Mesothelial cell of epicardium (in vitro differentiated cells): ENCODE data around the gene NIM1K. TPM values are rescaled to one million over a fixed set of nuclear protein-coding genes. Genes with fewer than 3 reads are reported as not detected.

Source experiments
- DNase-seq, 2 experiments: peaks; one replicate each; pipeline ENCODE4 v3.0.0; 2021; ENCODE audit warnings: low spot score in 2 of 2; ENCODE audit not compliant: unreplicated experiment in 2 of 2
- H3K27ac Mint-ChIP-seq: 2 replicates; pipeline ENCODE4 v1.8.0; 2021; ENCODE audit warnings: mixed read lengths
- H3K27me3 Mint-ChIP-seq: 2 replicates; pipeline ENCODE4 v1.8.0; 2021; ENCODE audit warnings: low read depth, mixed read lengths
- H3K36me3 Mint-ChIP-seq: 2 replicates; pipeline ENCODE4 v1.8.0; 2021; ENCODE audit warnings: mixed read lengths
- H3K4me1 Mint-ChIP-seq: 2 replicates; pipeline ENCODE4 v1.8.0; 2021; ENCODE audit warnings: mixed read lengths
- H3K4me3 Mint-ChIP-seq: 2 replicates; pipeline ENCODE4 v1.8.0; 2021; ENCODE audit warnings: mild to moderate bottlenecking, moderate library complexity, mixed read lengths
- H3K9me3 Mint-ChIP-seq: 2 replicates; pipeline ENCODE4 v1.8.0; 2021; ENCODE audit warnings: mixed read lengths
- CTCF ChIP-seq: fragments of 200-600 bp; sonication (generic); IDR thresholded peaks from one replicate; pipeline ENCODE4 v1.5.0; 2021; ENCODE audit warnings: antibody characterized with exemption; ENCODE audit not compliant: unreplicated experiment
- total RNA-seq: library from RNA; stranded (reverse); gene quantifications from 3 replicates; pipeline ENCODE4 v1.2.1, GENCODE V29; 2021

Gene NIM1K
- total RNA-seq, 1 donor from 2014 or later, result 0.22 TPM

GRCh38 chr5:43150075-43150474, 42.0 kb upstream of the NIM1K start:
- H3K27ac Mint-ChIP-seq, result no peak overlapping the region
- H3K36me3 Mint-ChIP-seq, result peaks cover 17% of the 10 kb centered on the region
- DNase-seq, result no peak
- no peak for TF ChIP-seq CTCF
- no peaks in the 10 kb centered on the region for H3K9me3 Mint-ChIP-seq
- no peaks in the 10 kb centered on the region for H3K27me3 Mint-ChIP-seq
- no peak overlapping the region for H3K4me3 Mint-ChIP-seq
- H3K4me1 Mint-ChIP-seq, result no peaks in the 10 kb centered on the region

GRCh38 chr5:43150748-43151147, 41.3 kb upstream of the NIM1K start:
- no peaks in the 10 kb centered on the region for H3K4me1 Mint-ChIP-seq
- no peaks in the 10 kb centered on the region for H3K9me3 Mint-ChIP-seq
- no peak for TF ChIP-seq CTCF
- no peak overlapping the region for H3K27ac Mint-ChIP-seq
- no peaks in the 10 kb centered on the region for H3K27me3 Mint-ChIP-seq
- DNase-seq, result no peak
- peaks cover 15% of the 10 kb centered on the region for H3K36me3 Mint-ChIP-seq
- no peak overlapping the region for H3K4me3 Mint-ChIP-seq

GRCh38 chr5:43152946-43153345, 39.1 kb upstream of the NIM1K start:
- Mint-ChIP-seq H3K9me3 (no peaks in the 10 kb centered on the region), H3K27me3 (no peaks in the 10 kb centered on the region), H3K36me3 (peaks cover 11% of the 10 kb centered on the region), H3K4me1 (no peaks in the 10 kb centered on the region), H3K4me3 (no peak overlapping the region), H3K27ac (no peak overlapping the region)
- no peak for TF ChIP-seq CTCF
- no peak for DNase-seq

GRCh38 chr5:43154469-43154868, 37.6 kb upstream of the NIM1K start:
- H3K9me3 Mint-ChIP-seq, result no peaks in the 10 kb centered on the region
- peaks cover 12% of the 10 kb centered on the region for H3K36me3 Mint-ChIP-seq
- H3K27ac Mint-ChIP-seq, result no peak overlapping the region
- no peak overlapping the region for H3K4me3 Mint-ChIP-seq
- no peaks in the 10 kb centered on the region for H3K27me3 Mint-ChIP-seq
- TF ChIP-seq CTCF, result no peak
- no peak for DNase-seq
- no peaks in the 10 kb centered on the region for H3K4me1 Mint-ChIP-seq

- Mint-ChIP-seq H3K27ac (no peak overlapping the region), H3K27me3 (no peaks in the 10 kb centered on the region), H3K36me3 (peaks cover 12% of the 10 kb centered on the region), H3K4me1 (no peaks in the 10 kb centered on the region), H3K9me3 (no peaks in the 10 kb centered on the region), H3K4me3 (no peak overlapping the region)
- no peak for DNase-seq
- TF ChIP-seq CTCF, result no peak
These were observed 36.5 kb upstream of the NIM1K start for GRCh38 chr5:43155394-43156096.

GRCh38 chr5:43156388-43156787, 35.6 kb upstream of the NIM1K start:
- no peak overlapping the region for H3K27ac Mint-ChIP-seq
- no peaks in the 10 kb centered on the region for H3K4me1 Mint-ChIP-seq
- TF ChIP-seq CTCF, result no peak
- H3K36me3 Mint-ChIP-seq, result peaks cover 17% of the 10 kb centered on the region
- H3K9me3 Mint-ChIP-seq, result no peaks in the 10 kb centered on the region
- H3K27me3 Mint-ChIP-seq, result no peaks in the 10 kb centered on the region
- no peak overlapping the region for H3K4me3 Mint-ChIP-seq
- DNase-seq, result no peak
